Breast epithelium (tissue), 4 donors: ENCODE data around the gene ELP2. TPM values are rescaled to one million over a fixed set of nuclear protein-coding genes. Genes with fewer than 3 reads are reported as not detected.
"Not testable (repeated sequence)": the region's sequence is repeated elsewhere in the genome, so short reads cannot be mapped to it uniquely, and the experiment has no call there.

ENCODE experiments used
- DNase-seq, 2 donors: peaks; one replicate each; pipeline ENCODE4 v3.0.0-alpha.2; 2019; ENCODE audit warnings: low spot score in 2 of 2
- H3K27ac ChIP-seq, 2 donors: fragments of 200-600 bp; sonication (generic) in 1 of 2; one replicate each; pipeline ENCODE4 v1.5.1; 2016 to 2019; ENCODE audit warnings: mild to moderate bottlenecking in 1 of 2
- H3K27me3 ChIP-seq, 2 donors: fragments of 200-600 bp; sonication (generic) in 1 of 2; one replicate each; pipeline versions ENCODE4 v1.5.1 to v1.6.0; 2017 to 2019; ENCODE audit warnings: control low read depth in 1 of 2, mild to moderate bottlenecking in 1 of 2
- H3K36me3 ChIP-seq: fragments of 200-600 bp; one replicate; pipeline ENCODE4 v1.5.1; 2019
- H3K4me1 ChIP-seq, 2 donors: fragments of 200-600 bp; sonication (generic); one replicate each; pipeline ENCODE4 v1.5.1; 2016 to 2019; ENCODE audit warnings: control low read depth in 1 of 2
- H3K4me3 ChIP-seq, 3 donors: fragments of 200-600 bp; sonication (generic); 1 replicate in 2 of 3; 2 replicates in 1 of 3; pipeline ENCODE4 v1.5.1; 2016 to 2019; ENCODE audit warnings: mild to moderate bottlenecking in 3 of 3, moderate library complexity in 2 of 3
- H3K9me3 ChIP-seq, 2 donors: fragments of 200-600 bp; sonication (generic) in 1 of 2; one replicate each; pipeline ENCODE4 v1.5.1; 2016 to 2019; ENCODE audit warnings: control low read depth in 1 of 2
- POLR2A ChIP-seq: fragments of 450-650 bp; IDR thresholded peaks from one replicate; pipeline ENCODE4 v1.6.1; 2016; ENCODE audit warnings: antibody characterized with exemption, mild to moderate bottlenecking, moderate library complexity
- POLR2AphosphoS5 ChIP-seq, 3 donors: sonication (generic); formaldehyde crosslinking; IDR thresholded peaks; one replicate each; pipeline ENCODE4 v1.6.1; 2017; ENCODE audit warnings: antibody characterized with exemption in 3 of 3
- intact Hi-C: fragments of 100-400 bp; cut with DNase I; formaldehyde crosslinking; loops from one replicate; pipeline ENCODE4 v1.15.1; 2023; ENCODE audit warnings: low total_unique reads
- total RNA-seq, 3 donors: library from RNA; depleted of rRNA; stranded (reverse); fragments of >200 nt; gene quantifications; one replicate each; pipeline ENCODE4 v1.1.0, GENCODE V29; 2016
- TF ChIP-seq, protein P1 (sequence below), 3 donors: fragments of 450-650 bp; IDR thresholded peaks; one replicate each; pipeline ENCODE4 v1.5.1; 2016 to 2017; ENCODE audit warnings: antibody characterized with exemption in 3 of 3, mild to moderate bottlenecking in 3 of 3, moderate library complexity in 3 of 3

The ELP2 gene
- total RNA-seq, 3 donors from 2014 or later, result 66.9 to 165 (median 139) TPM

DNA sequence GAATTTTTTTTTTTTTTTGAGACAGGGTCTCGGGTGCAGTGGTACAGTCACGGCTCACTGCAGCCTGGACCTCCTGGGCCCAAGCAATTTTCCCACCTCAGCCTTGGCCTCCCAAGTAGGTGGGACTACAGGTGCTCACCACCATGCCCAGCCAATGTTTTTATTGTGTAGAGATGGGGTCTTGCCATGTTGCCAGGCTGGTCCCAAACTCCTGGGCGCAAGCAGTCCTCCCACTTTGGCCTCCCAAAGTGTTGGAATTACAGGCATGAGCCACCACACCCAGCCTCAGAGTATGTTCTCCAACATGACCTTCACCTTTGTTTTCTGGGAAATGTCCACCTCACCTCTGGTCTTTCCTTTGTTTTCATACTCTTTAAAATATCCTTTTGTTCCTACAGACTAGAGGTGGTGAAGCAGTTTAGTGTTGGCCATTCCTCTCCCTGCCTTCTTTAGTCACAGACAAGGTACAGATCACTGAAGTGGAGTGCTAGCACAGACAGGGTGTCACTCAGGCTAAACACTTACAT, 38.1 kb downstream of the ELP2 start:
- intact Hi-C loops, result no loop called here
- DNase-seq, result no peak
- no peaks in the 10 kb centered on the region for H3K4me1 ChIP-seq
- no peak overlapping the region for H3K4me3 ChIP-seq
- no peak overlapping the region for H3K27ac ChIP-seq
- no peaks in the 10 kb centered on the region for H3K9me3 ChIP-seq
- H3K36me3 ChIP-seq, result peaks cover 4% of the 10 kb centered on the region
- no peaks in the 10 kb centered on the region for H3K27me3 ChIP-seq
- TF ChIP-seq, protein P1, sequence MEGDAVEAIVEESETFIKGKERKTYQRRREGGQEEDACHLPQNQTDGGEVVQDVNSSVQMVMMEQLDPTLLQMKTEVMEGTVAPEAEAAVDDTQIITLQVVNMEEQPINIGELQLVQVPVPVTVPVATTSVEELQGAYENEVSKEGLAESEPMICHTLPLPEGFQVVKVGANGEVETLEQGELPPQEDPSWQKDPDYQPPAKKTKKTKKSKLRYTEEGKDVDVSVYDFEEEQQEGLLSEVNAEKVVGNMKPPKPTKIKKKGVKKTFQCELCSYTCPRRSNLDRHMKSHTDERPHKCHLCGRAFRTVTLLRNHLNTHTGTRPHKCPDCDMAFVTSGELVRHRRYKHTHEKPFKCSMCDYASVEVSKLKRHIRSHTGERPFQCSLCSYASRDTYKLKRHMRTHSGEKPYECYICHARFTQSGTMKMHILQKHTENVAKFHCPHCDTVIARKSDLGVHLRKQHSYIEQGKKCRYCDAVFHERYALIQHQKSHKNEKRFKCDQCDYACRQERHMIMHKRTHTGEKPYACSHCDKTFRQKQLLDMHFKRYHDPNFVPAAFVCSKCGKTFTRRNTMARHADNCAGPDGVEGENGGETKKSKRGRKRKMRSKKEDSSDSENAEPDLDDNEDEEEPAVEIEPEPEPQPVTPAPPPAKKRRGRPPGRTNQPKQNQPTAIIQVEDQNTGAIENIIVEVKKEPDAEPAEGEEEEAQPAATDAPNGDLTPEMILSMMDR (IDR thresholded peaks at IDR 0.05), result no peak
- TF ChIP-seq POLR2A (no peak), POLR2AphosphoS5 (IDR thresholded peaks at IDR 0.05) (no peak)

DNA sequence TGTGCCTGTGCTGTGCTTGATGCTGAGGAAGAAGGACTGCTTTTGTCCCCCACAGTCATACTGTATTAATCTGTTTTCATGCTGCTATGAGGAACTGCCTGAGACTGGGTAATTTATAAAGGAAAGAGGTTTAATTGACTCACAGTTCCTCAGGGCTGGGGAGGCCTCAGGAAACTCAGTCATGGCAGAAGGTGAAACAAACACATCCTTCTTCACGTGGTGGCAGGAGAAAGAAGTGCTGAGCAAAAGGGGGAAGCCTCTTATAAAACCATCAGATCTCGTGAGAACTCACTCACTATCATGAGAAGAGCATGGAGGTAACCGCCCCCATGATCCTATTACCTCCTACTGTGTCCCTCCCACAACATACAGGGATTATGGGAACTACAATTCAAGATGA, 38.6 kb downstream of the ELP2 start:
- H3K27ac ChIP-seq, H3K27me3 ChIP-seq, DNase-seq, H3K4me3 ChIP-seq, H3K36me3 ChIP-seq, intact Hi-C loops, H3K4me1 ChIP-seq, H3K9me3 ChIP-seq: not testable (repeated sequence)

DNA sequence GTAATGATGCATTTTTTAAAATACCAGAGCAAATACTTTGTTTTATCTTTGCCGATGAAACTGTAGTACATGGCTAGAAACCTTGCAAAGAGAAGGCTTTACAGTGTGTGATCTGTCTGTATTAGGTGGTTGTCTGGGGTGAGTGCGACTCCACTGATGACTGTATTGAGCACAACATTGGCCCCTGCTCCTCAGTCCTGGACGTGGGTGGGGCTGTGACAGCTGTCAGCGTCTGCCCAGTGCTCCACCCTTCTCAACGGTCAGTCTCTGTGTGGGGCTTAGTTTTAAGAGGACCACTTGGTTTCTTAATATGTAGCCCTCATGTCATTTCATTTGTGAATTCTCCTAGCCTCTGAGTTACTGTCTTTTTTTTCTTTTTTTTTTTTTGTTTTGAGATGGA, 40.2 kb downstream of the ELP2 start:
- Histone ChIP-seq H3K4me3 (no peak overlapping the region), H3K9me3 (no peaks in the 10 kb centered on the region), H3K27me3 (no peaks in the 10 kb centered on the region), H3K36me3 (no peaks in the 10 kb centered on the region), H3K4me1 (no peaks in the 10 kb centered on the region), H3K27ac (no peak overlapping the region)
- intact Hi-C loops, result no loop called here
- DNase-seq, result no peak
- TF ChIP-seq, protein P1 (IDR thresholded peaks at IDR 0.05), result no peak
- TF ChIP-seq POLR2A (no peak), POLR2AphosphoS5 (IDR thresholded peaks at IDR 0.05) (no peak)

DNA sequence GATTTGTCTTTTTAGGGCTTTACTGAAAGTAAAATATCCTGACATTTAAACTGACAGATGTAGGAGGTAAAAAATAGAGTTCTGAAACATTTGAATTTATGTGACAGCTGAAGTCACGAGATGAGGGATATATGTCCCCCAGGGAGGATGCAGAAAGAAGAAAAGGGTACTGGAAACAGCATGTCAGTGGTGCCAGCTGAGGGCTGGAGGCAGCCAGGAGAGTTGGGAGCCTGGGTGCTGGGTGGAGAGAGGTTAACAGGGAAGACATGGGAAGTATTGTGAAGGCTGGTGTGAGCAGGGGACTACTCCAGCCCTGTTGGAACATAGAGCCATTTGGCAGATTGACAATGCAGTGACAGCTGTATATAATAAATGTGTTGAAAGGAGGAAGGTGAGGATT, 45.8 kb downstream of the ELP2 start:
- no peaks in the 10 kb centered on the region for H3K36me3 ChIP-seq
- H3K4me3 ChIP-seq, result no peak overlapping the region
- H3K27ac ChIP-seq, result no peak overlapping the region
- H3K9me3 ChIP-seq, result no peaks in the 10 kb centered on the region
- DNase-seq, result no peak
- no peaks in the 10 kb centered on the region for H3K27me3 ChIP-seq
- TF ChIP-seq, protein P1 (IDR thresholded peaks at IDR 0.05), result no peak
- no peak for TF ChIP-seq POLR2A
- TF ChIP-seq POLR2AphosphoS5 (IDR thresholded peaks at IDR 0.05), result no peak
- no peaks in the 10 kb centered on the region for H3K4me1 ChIP-seq
- intact Hi-C loops, result no loop called here

DNA sequence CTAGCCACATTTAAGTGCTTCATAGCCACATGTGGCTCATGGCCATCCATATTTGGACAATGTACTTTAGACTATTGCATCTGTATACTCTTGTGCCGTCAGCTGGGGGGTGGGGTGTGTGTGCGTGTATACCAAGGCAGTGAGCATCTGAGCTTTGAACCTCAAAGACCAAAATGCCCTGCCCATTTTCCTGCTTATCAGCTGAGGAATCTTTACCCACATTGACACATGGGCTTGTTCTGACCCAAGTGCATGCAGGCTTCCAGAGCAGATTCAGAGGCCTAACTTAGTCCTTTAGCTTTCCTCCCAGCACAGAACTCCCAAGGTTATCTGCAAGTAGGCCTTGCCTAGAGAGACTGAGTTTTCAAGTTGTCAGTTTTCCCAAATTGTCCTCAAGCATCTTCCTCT, 46.5 kb downstream of the ELP2 start:
- DNase-seq, result no peak
- intact Hi-C loops, result no loop called here
- Histone ChIP-seq H3K4me3 (no peak overlapping the region), H3K27ac (peak overlapping the region in 1 of 2 donors; percentile 41), H3K27me3 (no peaks in the 10 kb centered on the region), H3K9me3 (no peaks in the 10 kb centered on the region), H3K36me3 (no peaks in the 10 kb centered on the region), H3K4me1 (no peaks in the 10 kb centered on the region)
- TF ChIP-seq, protein P1 (IDR thresholded peaks at IDR 0.05), result no peak
- TF ChIP-seq POLR2A (no peak), POLR2AphosphoS5 (IDR thresholded peaks at IDR 0.05) (no peak)

DNA sequence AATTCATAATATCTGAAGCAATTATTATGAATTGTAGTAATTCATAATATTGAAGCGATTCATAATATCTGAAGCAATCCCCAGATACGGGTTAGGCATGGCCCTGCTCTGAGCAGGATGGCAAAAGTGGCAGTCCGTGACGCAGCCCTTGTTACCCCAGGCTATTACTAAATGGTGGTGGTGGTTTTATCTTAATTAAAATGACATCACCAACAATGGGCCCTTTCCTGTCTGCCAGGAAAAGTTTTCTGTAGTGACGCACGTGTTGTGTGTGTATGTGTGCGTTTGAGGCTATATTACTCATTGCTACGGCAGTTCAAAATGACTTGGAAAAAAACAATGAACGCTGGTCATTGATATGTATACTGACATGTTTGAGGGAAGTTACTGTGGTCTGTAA, 47.0 kb downstream of the ELP2 start:
- intact Hi-C loops, result no loop called here

More for the DNA sequence above, 47.0 kb downstream of the ELP2 start:
- Histone ChIP-seq H3K9me3 (no peaks in the 10 kb centered on the region), H3K36me3 (no peaks in the 10 kb centered on the region), H3K27ac (peak overlapping the region; percentile 18 to 41), H3K4me1 (no peaks in the 10 kb centered on the region), H3K27me3 (no peaks in the 10 kb centered on the region), H3K4me3 (no peak overlapping the region)
- no peak for DNase-seq
- TF ChIP-seq POLR2AphosphoS5 (IDR thresholded peaks at IDR 0.05) (no peak), POLR2A (no peak)
- TF ChIP-seq, protein P1 (IDR thresholded peaks at IDR 0.05), result no peak
